HUES6 (cell line): ENCODE data around the gene KLK11.

Experiments
- H3K27ac ChIP-seq: 2 replicates; pipeline ENCODE4 v1.7.0; 2013; ENCODE audit warnings: low read depth, mild to moderate bottlenecking, low read length, inconsistent platforms
- H3K27me3 ChIP-seq: 2 replicates; pipeline ENCODE4 v1.6.1; 2013; ENCODE audit warnings: low read length; ENCODE audit not compliant: control insufficient read depth, insufficient read depth
- H3K36me3 ChIP-seq: 2 replicates; pipeline ENCODE4 v1.6.1; 2013; ENCODE audit warnings: low read length; ENCODE audit not compliant: control insufficient read depth, insufficient read depth
- H3K4me1 ChIP-seq: 2 replicates; pipeline ENCODE4 v1.6.1; 2013; ENCODE audit warnings: low read length; ENCODE audit not compliant: control insufficient read depth, insufficient read depth
- H3K4me3 ChIP-seq: 2 replicates; pipeline ENCODE4 v1.5.1; 2013; ENCODE audit warnings: low read depth, low read length
- H3K9ac ChIP-seq: one replicate; pipeline ENCODE4 v1.6.1; 2013; ENCODE audit warnings: mild to moderate bottlenecking, low read length
- H3K9me3 ChIP-seq: 2 replicates; pipeline ENCODE4 v1.6.1; 2013; ENCODE audit warnings: low read depth, low read length; ENCODE audit not compliant: control insufficient read depth, insufficient read depth

KLK11 gene

DNA sequence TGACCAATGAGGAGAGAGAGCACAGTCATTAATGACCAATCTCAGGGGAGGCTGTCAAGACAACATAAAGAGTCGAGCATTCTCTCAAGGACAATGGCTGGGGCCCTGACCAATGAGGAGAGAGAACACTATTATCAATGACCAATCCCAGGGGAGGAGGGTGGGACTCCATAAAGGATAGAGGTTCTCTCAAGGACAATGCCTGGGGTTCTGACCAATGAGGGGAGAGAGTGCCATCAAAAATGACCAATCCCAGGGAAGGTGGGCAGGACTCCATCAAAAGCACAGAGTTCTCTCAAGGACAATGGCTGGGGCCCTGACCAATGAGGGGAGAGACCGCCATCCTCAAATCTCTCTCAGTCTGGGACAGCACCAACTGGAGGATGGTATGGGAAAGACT lies 3.3 kb upstream of the KLK11 start:
- peaks cover 28% of the 10 kb centered on the region for H3K4me1 ChIP-seq
- no peaks in the 10 kb centered on the region for H3K36me3 ChIP-seq
- no peak overlapping the region for H3K9ac ChIP-seq

DNA sequence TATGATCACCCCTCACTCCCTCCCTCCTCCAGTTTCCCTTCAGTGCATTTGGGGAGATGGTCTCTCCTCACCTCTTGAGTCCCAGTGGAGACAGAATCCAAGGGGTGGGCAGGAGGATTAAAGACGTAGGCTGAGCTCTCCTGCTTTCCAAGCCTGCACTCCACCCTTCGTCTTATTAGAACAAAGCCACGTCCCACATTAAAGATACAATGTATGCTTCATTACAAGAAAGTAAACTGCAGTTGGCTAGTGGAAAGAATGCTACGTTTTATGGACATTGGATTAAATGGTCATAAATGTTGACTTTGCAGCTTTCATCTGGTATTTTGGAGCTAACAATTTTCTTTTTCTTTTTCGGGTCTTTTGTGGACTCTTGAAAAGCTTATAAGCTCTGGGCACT lies 1.5 kb upstream of the KLK11 start:
- no peaks in the 10 kb centered on the region for H3K36me3 ChIP-seq
- H3K4me1 ChIP-seq, result peaks cover 30% of the 10 kb centered on the region
- H3K9me3 ChIP-seq, result no peaks in the 10 kb centered on the region
- no peak overlapping the region for H3K4me3 ChIP-seq
- no peak overlapping the region for H3K27ac ChIP-seq
- H3K9ac ChIP-seq, result no peak overlapping the region
- H3K27me3 ChIP-seq, result peaks cover 7% of the 10 kb centered on the region; the same call in 1 of the 2 replicates

More for the DNA sequence above, 3.3 kb upstream of the KLK11 start:
- H3K9me3 ChIP-seq, result no peaks in the 10 kb centered on the region
- no peak overlapping the region for H3K4me3 ChIP-seq
- H3K27me3 ChIP-seq, result peaks cover 2% of the 10 kb centered on the region; the same call in 1 of the 2 replicates
- no peak overlapping the region for H3K27ac ChIP-seq

DNA sequence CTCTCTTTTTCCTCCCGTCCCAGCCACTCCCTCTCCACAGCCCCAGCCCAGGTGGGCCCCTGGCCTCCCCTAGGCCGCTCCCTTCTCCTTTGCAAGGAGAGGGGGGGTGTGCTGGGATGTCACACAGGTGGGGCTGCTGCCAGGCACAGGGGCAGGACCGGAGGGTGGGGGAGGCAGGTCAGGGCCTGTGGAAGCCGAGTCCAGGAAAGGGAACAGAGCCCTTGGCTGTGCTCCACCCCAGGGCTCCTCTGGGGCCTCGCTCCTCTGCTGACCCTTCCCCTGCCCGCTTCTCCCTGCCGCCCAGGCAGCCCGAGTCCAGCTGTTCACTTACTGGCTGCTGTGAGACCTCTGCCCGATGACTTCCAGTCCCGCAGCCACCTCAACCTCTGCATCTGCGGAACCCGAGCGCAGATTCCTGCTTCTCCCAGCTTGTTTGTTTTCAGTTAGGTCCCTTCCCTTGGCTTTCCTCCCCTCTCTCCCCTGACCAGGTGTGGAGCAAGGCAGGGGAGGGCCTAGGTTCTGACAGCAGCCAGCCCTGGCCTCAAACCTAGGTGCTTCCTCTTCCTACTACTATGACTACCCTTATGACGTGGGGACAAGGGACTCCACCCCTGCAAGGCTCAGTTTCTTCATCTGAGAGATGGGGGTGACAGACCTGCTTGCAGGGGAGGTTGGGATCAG lies 850 bp upstream of the KLK11 start:
- H3K27me3 ChIP-seq, result peaks cover 7% of the 10 kb centered on the region; the same call in 1 of the 2 replicates
- H3K9ac ChIP-seq, result no peak overlapping the region
- H3K4me1 ChIP-seq, result peaks cover 30% of the 10 kb centered on the region
- no peak overlapping the region for H3K4me3 ChIP-seq
- no peaks in the 10 kb centered on the region for H3K9me3 ChIP-seq
- no peak overlapping the region for H3K27ac ChIP-seq
- H3K36me3 ChIP-seq, result no peaks in the 10 kb centered on the region

DNA sequence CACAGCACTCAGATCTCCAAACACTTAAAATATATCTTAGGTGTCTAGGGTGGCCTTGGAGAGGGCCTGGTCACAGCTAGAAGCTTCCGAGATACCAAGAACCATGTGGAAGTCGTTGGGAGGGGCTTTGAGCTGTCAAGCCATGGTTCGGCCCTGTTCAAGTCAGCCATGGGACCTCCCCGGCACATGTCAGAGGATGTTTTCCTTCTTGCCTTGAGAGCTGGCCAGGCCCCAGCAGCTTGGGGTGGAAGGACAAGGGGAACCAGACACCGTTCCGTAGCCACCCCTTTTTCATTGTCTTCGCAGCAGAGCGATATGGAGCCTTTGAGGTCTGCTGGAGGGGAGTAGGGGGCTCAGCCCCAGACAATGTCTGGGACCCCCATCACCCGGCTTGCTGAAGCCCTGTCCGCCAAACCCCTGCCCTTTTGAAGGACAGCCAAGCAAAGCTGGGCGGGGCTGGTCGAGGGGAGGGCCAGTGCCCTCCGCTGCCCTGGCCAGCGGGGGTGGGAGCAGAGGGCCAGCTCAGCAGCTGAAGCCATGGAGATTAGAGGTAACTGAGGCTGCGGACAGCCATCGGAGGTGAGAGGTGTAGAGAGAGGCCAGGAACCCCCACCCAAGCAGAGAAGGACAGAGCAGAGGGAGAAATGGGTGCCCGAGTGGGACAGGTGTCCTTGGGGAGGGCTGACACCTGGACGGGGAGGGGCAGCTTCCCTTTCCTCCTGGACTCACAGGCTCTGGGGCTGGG lies 435 bp downstream of the KLK11 start:
- Histone ChIP-seq H3K4me3 (no peak overlapping the region), H3K27me3 (peaks cover 7% of the 10 kb centered on the region; the same call in 1 of the 2 replicates), H3K27ac (no peak overlapping the region), H3K9me3 (no peaks in the 10 kb centered on the region), H3K9ac (no peak overlapping the region), H3K4me1 (peaks cover 34% of the 10 kb centered on the region), H3K36me3 (no peaks in the 10 kb centered on the region)

DNA sequence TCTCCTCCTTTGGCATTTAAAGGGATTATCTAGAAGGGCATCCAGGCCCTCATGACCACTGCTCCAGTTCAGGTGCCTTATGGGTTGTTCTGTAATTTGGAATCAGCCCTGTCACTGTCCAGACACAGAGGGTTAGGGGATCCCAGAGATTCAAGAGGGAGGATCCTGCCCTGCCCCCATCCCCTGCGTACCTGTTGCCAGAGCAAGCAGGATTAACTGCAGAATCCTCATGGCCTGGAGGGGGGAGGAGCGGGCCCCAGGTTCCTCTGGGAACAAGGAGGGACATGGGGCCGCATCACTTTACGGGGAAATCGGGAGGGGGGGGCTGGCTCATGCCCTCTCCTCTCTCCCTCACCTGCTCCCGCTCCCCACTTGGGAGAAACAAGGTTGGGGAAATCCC lies 1.0 kb downstream of the KLK11 start:
- Histone ChIP-seq H3K36me3 (no peaks in the 10 kb centered on the region), H3K4me3 (no peak overlapping the region), H3K9me3 (no peaks in the 10 kb centered on the region), H3K27ac (no peak overlapping the region), H3K27me3 (peaks cover 7% of the 10 kb centered on the region), H3K9ac (no peak overlapping the region), H3K4me1 (peaks cover 30% of the 10 kb centered on the region)

DNA sequence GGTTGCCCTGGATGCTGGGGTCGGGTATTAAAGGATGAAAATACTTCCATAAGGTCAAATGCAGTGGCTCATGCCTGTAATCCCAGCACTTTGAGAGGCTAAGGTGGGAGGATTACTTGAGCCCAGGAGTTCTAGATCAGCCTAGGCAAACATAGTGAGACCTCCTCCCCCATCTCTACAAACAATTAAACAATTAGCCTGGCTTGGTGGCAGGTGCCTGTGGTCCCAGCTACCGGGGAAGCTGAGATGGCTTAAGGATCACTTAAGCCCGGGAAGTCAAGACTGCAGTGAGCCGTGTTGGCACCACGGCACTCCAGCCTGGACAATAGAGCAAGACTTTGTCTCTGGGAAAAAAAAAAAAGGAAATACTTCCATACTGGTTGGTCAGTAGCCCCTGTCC lies 1.5 kb downstream of the KLK11 start:
- Histone ChIP-seq H3K27ac (no peak overlapping the region), H3K27me3 (peaks cover 12% of the 10 kb centered on the region), H3K4me1 (peaks cover 33% of the 10 kb centered on the region), H3K4me3 (no peak overlapping the region), H3K36me3 (no peaks in the 10 kb centered on the region), H3K9ac (no peak overlapping the region), H3K9me3 (no peaks in the 10 kb centered on the region)

DNA sequence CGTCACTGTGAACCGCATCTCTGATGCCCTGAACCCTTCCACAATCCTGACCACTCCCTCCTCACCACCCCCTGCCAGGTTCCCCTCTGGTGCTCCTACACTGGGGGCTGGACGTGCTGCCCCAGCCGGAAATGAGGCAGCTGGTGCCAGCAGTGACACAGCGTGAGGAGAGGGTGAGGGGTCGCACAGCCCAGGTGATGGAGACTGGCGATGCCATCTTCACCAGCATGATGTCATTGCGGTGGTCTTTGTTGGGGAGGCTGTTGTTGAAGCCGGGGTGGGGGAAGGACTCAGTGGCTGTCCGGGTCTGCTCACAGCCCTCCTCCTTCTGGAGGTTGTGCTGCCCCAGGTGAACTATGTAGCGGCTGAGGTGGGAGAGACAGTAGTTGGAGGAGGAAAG lies 2.5 kb downstream of the KLK11 start:
- no peaks in the 10 kb centered on the region for H3K36me3 ChIP-seq
- peaks cover 21% of the 10 kb centered on the region for H3K27me3 ChIP-seq
- no peaks in the 10 kb centered on the region for H3K9me3 ChIP-seq
- H3K9ac ChIP-seq, result no peak overlapping the region
- H3K27ac ChIP-seq, result no peak overlapping the region
- H3K4me1 ChIP-seq, result peaks cover 36% of the 10 kb centered on the region
- no peak overlapping the region for H3K4me3 ChIP-seq

DNA sequence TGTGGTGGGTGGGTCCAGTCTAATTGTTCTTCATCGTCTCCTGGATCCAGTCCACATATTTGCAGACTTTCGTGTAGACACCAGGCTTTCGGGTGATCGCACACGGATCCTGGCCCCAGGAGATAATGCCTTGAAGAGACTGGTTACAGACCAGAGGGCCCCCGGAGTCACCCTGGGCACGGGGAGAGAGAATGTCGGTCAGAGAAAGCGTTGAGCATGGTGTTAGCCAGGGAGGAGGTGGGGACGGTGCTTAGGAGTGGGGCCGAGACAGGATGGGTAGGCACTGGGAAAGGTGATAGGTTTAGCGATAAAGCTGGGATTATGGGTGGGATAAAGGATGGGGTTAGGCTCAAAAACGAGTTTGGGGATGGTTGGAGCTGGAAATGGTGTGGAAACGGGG lies 3.9 kb downstream of the KLK11 start:
- Histone ChIP-seq H3K9ac (no peak overlapping the region), H3K4me1 (peaks cover 36% of the 10 kb centered on the region), H3K36me3 (no peaks in the 10 kb centered on the region), H3K27me3 (peaks cover 35% of the 10 kb centered on the region), H3K27ac (no peak overlapping the region), H3K4me3 (no peak overlapping the region), H3K9me3 (no peaks in the 10 kb centered on the region)

DNA sequence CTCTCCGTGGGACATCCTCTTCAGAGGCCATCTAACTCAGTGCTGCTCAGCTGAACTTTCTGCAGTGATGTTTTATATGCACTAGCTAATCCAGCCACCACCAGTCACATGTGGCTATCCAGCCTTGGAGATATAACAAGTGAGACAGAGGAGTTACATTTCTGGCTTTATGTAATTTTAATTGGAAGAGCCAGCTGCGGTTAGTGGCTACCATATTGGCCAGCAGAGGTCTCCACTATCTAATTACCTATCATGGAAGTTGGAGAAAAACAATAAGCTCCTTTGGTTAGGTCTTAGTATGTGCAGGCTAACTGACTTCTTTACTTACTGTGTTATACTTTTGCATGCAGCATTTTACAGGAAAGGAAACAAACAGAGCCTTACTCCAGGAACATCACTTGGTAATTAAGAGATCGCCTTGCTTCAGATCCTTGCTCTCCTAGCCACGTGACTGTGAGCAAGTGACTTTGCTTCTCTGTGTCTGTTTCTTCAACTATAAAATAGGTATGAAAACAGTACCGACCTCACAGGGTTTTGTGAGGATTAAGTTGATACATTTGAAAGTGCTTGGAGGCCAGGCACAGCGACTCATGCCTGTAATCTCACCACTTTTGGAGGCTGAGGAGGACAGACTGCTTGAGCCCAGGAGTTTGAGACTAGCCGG lies 5.3 kb downstream of the KLK11 start:
- H3K36me3 ChIP-seq, result no peaks in the 10 kb centered on the region
- H3K9ac ChIP-seq, result no peak overlapping the region
- H3K27ac ChIP-seq, result no peak overlapping the region
- H3K9me3 ChIP-seq, result no peaks in the 10 kb centered on the region
- H3K4me3 ChIP-seq, result no peak overlapping the region
- H3K4me1 ChIP-seq, result peaks cover 27% of the 10 kb centered on the region
- peaks cover 42% of the 10 kb centered on the region for H3K27me3 ChIP-seq

DNA sequence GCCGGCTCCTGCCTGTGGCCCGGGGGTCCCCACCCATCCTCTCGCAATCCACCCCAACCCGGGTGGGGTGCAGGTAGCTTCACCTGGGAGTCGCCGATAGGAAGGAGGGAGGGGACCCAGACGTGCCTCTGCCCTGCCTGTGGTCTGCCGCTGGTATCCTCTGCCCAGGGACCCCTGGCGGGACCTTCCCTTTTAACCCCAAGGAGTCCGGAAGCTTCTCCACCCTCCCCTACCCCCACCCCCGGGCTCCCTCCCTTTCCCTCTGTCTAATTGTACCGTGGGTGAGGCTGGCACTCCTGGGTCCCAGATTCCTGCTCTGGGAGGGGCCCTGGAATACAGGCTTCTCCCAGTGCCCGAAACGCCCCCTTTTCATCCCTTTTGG lies 6.9 kb downstream of the KLK11 start, which contains the start of gene KLK10:
Gene KLK10 (minus strand): TSS at position 166 of the 382 bp plus-strand sequence. CDS start 579 bp downstream, outside the sequence.
- Histone ChIP-seq H3K9ac (peak within 1 kb of the TSS; percentile 46), H3K9me3 (no peaks in the 10 kb centered on the region), H3K27me3 (peaks cover 48% of the 10 kb centered on the region), H3K36me3 (no peaks in the 10 kb centered on the region), H3K4me1 (peaks cover 11% of the 10 kb centered on the region), H3K27ac (no peak within 1 kb of the TSS), H3K4me3 (peak within 1 kb of the TSS; percentile 71)
